Measurements from ENCODE around the gene KCNK7. TPM values are rescaled to one million over a fixed set of nuclear protein-coding genes. Genes with fewer than 3 reads are reported as not detected.
A peak's percentile ranks its signal among the peaks of the same experiment; 100 is the strongest.

Gene KCNK7
- polyA plus RNA-seq, 3 donors = 4.3 TPM; not detected in 2

- H3K27me3 Mint-ChIP-seq (ENCODE audit: low read depth in 3 of 3) = no peaks in the 10 kb centered on the region
- Histone ChIP-seq H3K27ac (ENCODE audit: low read depth in 1 of 2, low read length in 2 of 2) (peak overlapping the region; percentile 94 to 96), H3K4me3 (replicated peaks in 1 of 3; ENCODE audit: low read depth in 2 of 3, low read length in 3 of 3) (peak overlapping the region; percentile 72 to 96 (median 93)), H4K20me1 (ENCODE audit: insufficient read depth, low read length) (peaks cover 83% of the 10 kb centered on the region), H3K9me3 (replicated peaks in 1 of 2; ENCODE audit: control insufficient read depth in 1 of 2, insufficient read depth in 1 of 2, low read length in 2 of 2) (no peaks in the 10 kb centered on the region), H3K27me3 (ENCODE audit: control insufficient read depth in 2 of 2, insufficient read depth in 2 of 2, low read length in 2 of 2) (no peaks in the 10 kb centered on the region), H3K9ac (ENCODE audit: insufficient read depth, low read length, poor library complexity, severe bottlenecking) (peak overlapping the region; percentile 92), H3K36me3 (replicated peaks in 1 of 2; ENCODE audit: control insufficient read depth in 1 of 2, insufficient read depth in 2 of 2, low read length in 2 of 2) (peaks cover 34 to 39% of the 10 kb centered on the region in 2 donors), H2AFZ (ENCODE audit: insufficient read depth, low read depth, low read length, poor library complexity, severe bottlenecking) (no peak overlapping the region), H3K4me1 (ENCODE audit: control insufficient read depth in 1 of 2, insufficient read depth in 2 of 2, low read length in 2 of 2) (peaks cover 48 to 65% of the 10 kb centered on the region in 2 donors), H3K79me2 (ENCODE audit: insufficient read depth, low read length) (peaks cover 95% of the 10 kb centered on the region), H3K4me2 (replicated peaks; ENCODE audit: extremely low read depth, low read length, poor library complexity, severe bottlenecking) (peak overlapping the region; percentile 99)
- H3K27ac Mint-ChIP-seq = peak overlapping the region; percentile 88 to 99 (median 96)
- no peak for TF ChIP-seq CTCF (IDR thresholded peaks at IDR 0.05)
- 30% methylated on average over 2 of the region's 12 CpGs for WGBS (ENCODE audit: insufficient coverage)
- no peak for DNase-seq
- H3K9me3 Mint-ChIP-seq = peaks cover 0 to 2% (median 0%) of the 10 kb centered on the region in 7 donors
- peaks cover 40 to 59% of the 10 kb centered on the region in 2 donors for H3K36me3 Mint-ChIP-seq
- H3K4me3 Mint-ChIP-seq = peak overlapping the region; percentile 89 to 96
- intact Hi-C loops (cut with micrococcal nuclease) = loop anchor here (5.0 to 10.0 kb wide), 3 partner anchors 35 to 70 kb away; partner anchors contain the start of gene EHBP1L1 (in 1 of the 2)
- H3K4me1 Mint-ChIP-seq = peaks cover 49% of the 10 kb centered on the region
Observed at GRCh38 chr11:65611758-65612603, 16.4 kb upstream of the KCNK7 start.

DNA sequence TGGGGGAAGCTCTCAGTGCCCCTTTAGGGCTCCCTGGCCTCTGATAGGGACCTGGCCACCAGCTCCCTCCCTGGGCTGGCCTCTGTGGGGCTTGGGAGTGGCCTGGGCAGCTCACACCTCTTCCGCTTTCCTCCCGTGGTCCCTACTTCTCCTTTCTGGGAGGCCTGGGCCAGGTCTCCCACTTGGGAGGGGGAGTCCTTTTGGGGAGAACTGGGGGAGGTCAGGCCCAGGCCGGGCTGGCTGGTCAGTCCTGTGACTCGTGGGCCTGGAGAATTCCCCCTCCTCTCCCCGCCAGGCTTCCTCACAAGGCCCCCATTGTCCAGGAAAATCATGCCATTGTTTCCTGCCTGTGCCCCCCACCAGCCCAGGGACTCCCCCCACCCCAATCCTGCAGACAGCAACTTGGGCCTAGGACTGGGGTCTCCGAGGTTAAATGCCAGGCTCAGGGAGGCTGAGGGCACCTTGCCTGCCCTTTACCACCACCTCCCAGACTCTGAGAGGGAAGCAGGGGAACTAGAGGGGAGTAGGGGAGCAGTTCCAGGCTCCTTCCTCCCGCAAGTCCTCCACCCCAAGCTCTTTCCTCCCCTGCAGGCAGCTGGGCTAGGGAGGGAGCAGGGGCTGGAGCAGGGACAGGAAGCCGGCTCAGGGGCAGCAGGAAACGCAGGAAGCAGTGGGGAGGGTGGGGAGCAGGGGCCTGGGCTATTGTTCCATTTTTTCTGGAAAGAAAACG is 15.6 kb upstream of the KCNK7 start:
- Histone ChIP-seq H3K4me1 (ENCODE audit: control insufficient read depth in 1 of 2, insufficient read depth in 2 of 2, low read length in 2 of 2) (peaks cover 40 to 57% of the 10 kb centered on the region in 2 donors), H3K27me3 (ENCODE audit: control insufficient read depth in 2 of 2, insufficient read depth in 2 of 2, low read length in 2 of 2) (no peaks in the 10 kb centered on the region)
- no CpG with 5 or more reads among the region's 10 CpGs for WGBS (ENCODE audit: insufficient coverage)

More for the DNA sequence above, 15.6 kb upstream of the KCNK7 start:
- Mint-ChIP-seq H3K27me3 (ENCODE audit: low read depth in 3 of 3) (no peaks in the 10 kb centered on the region), H3K27ac (peak overlapping the region; percentile 90 to 99 (median 97)), H3K4me3 (peak overlapping the region; percentile 89 to 96), H3K9me3 (peaks cover 0 to 2% (median 1%) of the 10 kb centered on the region in 7 donors), H3K36me3 (peaks cover 45 to 60% of the 10 kb centered on the region in 2 donors), H3K4me1 (peaks cover 41% of the 10 kb centered on the region)
- peaks cover 83% of the 10 kb centered on the region for H4K20me1 ChIP-seq (ENCODE audit: insufficient read depth, low read length)
- peak overlapping the region; percentile 92 for H3K9ac ChIP-seq (ENCODE audit: insufficient read depth, low read length, poor library complexity, severe bottlenecking)
- no peak for TF ChIP-seq CTCF (IDR thresholded peaks at IDR 0.05)
- H3K4me3 ChIP-seq (replicated peaks in 1 of 3; ENCODE audit: low read depth in 2 of 3, low read length in 3 of 3) = peak overlapping the region; percentile 72 to 96 (median 93)
- H3K36me3 ChIP-seq (replicated peaks in 1 of 2; ENCODE audit: control insufficient read depth in 1 of 2, insufficient read depth in 2 of 2, low read length in 2 of 2) = peaks cover 40 to 44% of the 10 kb centered on the region in 2 donors
- no peak overlapping the region for H2AFZ ChIP-seq (ENCODE audit: insufficient read depth, low read depth, low read length, poor library complexity, severe bottlenecking)
- peaks cover 88% of the 10 kb centered on the region for H3K79me2 ChIP-seq (ENCODE audit: insufficient read depth, low read length)
- intact Hi-C loops (cut with micrococcal nuclease) = loop anchor here (5.0 to 10.0 kb wide), 3 partner anchors 34 to 69 kb away; partner anchors contain the start of gene EHBP1L1 (in 1 of the 2)
- DNase-seq = peak; percentile 80 to 89 (median 84)
- H3K4me2 ChIP-seq (replicated peaks; ENCODE audit: extremely low read depth, low read length, poor library complexity, severe bottlenecking) = peak overlapping the region; percentile 99
- peak overlapping the region; percentile 94 to 96 for H3K27ac ChIP-seq (ENCODE audit: low read depth in 1 of 2, low read length in 2 of 2)
- H3K9me3 ChIP-seq (replicated peaks in 1 of 2; ENCODE audit: control insufficient read depth in 1 of 2, insufficient read depth in 1 of 2, low read length in 2 of 2) = no peaks in the 10 kb centered on the region
